T-helper 22 cell (primary cell): Measurements from ENCODE around the gene UPB1.

Experiments used
- DNase-seq: peaks from one replicate; pipeline ENCODE4 v3.0.0-alpha.2; 2020; ENCODE audit warnings: low read depth

UPB1 gene

DNA sequence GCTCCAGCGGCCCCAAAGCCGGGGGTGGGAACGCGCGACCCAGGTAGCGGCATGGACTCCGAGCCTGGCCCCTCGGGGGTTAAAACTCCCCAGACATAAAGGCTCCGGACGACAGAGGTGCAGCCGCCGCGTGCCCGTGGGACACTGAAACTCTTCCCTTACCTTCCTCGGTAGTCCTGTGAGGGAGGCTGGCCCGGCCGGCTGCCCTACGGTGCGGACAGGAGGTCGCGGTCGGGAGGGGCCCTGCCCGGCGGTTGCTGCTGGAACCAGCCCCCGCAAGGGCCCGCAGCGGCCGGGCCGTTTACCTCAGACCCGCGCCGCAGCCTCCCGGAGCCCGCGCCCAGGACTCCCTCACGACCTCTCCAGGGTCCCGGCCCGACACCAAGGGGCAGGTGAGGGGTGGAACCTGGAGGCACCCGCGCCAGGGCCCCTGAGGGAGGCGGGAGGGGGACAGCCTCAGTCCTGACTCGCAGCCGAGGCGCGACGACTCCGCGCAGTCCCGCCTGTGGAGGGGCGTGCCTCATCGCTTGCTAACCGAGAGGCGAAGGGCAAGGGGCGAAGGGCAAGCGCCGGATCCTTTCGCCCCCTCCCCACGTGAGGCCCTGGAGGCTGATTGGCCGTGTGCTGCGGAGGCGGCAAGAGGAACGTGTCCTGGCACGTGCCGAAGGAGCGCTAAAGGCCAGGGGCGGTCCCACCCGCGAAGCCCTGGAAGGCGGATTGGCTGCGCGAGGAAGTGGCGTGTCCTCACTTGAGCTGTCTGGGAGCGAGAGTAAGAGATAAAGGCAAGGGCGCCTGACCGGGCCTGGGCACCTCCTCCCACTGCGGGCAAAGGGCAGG lies at the start of gene UPB1:
Gene UPB1, plus strand, starts transcription at position 805 of the 837 bp plus-strand sequence. CDS start 72 bp downstream, outside the sequence.
- no peak for DNase-seq

- DNase-seq = no peak
Measured at GRCh38 chr22:24445481-24446259, 49.5 kb upstream of the UPB1 start.

DNA sequence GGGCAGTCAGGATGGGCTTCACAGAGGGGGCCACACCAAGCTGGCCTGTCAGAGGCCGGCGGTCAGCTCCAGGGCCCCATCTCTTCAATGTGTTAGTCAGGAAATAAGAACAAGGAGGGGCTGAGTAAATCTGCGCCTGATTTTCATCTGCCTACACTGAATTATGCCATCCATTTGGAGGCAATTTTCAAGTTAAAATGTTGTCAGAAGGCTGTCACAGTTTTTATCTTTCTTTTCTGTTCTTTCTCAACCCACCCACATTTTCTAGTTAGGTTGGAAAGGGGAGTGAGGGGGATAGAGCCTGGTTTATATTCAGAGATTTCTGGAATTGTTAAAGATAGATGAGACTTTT lies 48.9 kb upstream of the UPB1 start:
- DNase-seq = no peak

DNA sequence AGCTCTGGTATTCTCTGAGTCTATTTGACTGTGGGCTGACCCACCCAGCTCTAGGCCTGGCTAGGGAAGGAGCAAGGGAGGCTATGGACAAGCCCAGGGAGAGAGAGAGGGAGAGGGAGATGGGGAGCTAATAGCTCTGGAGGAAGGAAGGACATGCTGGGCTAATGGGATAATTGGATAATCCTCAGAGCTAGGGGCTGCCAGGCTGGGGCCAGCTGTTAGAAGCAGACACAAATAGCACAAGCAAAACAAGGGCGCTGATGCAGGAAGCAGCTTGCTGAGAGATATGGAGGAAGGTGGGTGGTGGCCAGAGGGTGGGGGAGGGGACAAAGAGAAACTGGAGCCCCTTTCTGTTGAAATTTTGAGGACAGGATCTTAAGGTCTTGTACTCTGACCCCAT lies 44.5 kb upstream of the UPB1 start:
- no peak for DNase-seq

GRCh38 chr22:24451162-24451561 lies 44.0 kb upstream of the UPB1 start:
- DNase-seq = no peak

GRCh38 chr22:24453853-24454252 lies 41.3 kb upstream of the UPB1 start:
- no peak for DNase-seq

DNA sequence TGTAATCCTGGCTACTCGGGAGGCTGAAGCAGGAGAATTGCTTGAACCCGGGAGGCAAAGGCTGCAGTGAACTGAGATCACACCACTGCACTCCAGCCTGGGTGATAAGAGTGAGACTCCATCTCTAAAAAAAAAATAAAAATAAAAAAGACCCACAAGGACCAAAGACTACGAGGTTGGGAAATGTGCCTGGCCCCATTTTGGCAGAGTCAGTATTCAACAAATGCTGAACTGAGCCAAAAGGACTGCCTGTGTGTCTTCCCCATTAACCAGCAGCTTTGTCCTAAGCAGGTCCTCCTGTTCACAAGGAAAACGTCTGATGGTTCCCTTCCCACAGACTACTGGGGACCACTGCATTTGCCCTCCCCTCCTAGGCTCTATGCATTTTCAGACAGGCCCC lies 40.1 kb upstream of the UPB1 start:
- DNase-seq = no peak

- DNase-seq = no peak
Measured at GRCh38 chr22:24455751-24456426, 39.2 kb upstream of the UPB1 start.

- DNase-seq = no peak
Measured at GRCh38 chr22:24457894-24458420, 37.2 kb upstream of the UPB1 start.

GRCh38 chr22:24459911-24460310 lies 35.2 kb upstream of the UPB1 start:
- DNase-seq = no peak

DNA sequence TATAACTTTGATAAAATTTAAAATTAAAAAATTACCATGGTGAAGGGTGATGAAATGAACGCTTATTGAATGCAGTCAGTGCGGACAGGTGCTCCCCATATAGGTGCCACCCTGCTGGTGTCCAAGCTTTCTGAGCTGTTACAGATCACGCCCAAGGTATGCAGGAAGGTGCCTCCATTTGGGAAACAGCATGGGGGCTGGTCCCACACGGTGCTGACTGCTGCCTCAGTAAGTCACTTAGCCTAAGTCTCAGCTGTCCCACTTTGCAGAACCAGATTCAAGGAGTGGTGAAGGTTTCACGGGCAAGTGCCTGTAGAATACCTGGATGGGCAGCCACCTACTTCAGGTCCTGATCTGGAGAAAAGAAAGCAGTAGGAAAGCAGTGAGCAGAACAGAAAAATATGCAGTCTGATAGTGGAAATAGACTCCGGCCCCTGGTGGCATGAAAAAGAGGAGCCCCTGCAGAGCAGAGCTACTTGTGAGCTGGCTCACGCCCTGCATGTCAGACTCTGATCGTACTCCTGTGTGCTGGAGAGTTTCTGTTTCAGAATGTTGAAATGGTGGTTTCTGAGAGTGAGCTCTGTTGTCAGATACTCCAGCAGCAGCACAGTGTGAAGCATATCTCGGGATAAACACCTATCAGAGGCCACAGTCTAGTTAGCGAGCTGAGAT lies 34.6 kb upstream of the UPB1 start:
- no peak for DNase-seq

- DNase-seq = no peak
Measured at GRCh38 chr22:24463071-24463760, 31.9 kb upstream of the UPB1 start.

DNA sequence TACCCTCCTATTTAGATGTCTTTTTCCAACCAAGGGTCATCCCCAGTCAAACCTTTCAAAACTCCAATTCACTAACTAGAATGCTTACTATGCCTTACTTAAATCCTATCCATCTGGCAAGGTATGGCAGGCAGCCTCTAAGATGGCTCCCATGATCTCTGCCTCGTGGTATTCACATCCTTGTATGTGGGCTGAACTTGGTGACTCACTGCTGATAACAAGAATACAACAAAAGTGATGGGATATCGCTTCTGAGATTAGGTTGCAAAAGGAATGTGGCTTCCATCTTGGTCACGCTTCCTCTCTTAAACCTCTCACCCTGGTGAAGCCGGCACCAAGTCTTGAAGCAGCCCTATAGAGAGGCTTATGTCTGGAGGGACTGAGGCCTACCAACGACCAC lies 29.6 kb upstream of the UPB1 start:
- no peak for DNase-seq

DNA sequence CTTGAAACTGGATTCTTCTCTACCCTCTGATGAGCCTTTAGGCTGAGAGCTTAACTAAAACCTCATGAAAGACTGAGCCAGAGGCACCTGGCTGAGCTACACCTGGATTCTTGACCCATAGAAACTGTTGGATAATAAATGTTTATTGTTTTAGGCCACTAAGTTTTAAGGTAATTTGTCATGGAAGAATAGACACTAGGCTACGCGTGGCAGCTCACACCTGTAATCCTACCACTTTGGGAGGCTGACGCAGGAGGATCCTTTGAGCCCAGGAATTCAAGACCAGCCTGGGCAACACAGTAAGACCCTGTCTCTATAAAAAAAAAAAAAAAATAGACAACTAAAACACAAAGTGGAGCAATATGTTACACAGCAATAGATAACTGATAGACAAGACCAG lies 29.2 kb upstream of the UPB1 start:
- no peak for DNase-seq

GRCh38 chr22:24466716-24467328 lies 28.3 kb upstream of the UPB1 start:
- DNase-seq = no peak

GRCh38 chr22:24467340-24467739 lies 27.8 kb upstream of the UPB1 start:
- no peak for DNase-seq

DNA sequence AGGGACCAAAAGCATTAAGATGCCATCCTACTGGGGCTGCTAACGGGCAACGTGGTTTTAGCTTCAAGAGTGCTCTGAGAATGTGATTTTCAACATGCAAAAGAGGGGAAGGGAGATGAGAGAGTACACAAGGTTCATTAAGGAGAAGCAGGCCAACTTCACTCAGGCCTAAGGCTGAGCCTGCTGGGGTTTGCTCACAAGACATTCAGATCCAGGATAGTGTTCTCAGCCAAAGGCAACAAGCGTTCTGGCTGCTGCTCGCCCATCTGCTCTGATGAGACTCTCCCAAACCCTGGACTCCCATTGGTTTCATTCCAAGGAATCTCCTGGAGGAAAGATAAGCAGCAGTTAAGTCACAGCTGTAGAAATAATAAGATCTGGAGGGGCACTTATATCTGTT lies 23.6 kb upstream of the UPB1 start:
- DNase-seq = no peak

- no peak for DNase-seq
Measured at GRCh38 chr22:24473284-24473683, 21.8 kb upstream of the UPB1 start.

DNA sequence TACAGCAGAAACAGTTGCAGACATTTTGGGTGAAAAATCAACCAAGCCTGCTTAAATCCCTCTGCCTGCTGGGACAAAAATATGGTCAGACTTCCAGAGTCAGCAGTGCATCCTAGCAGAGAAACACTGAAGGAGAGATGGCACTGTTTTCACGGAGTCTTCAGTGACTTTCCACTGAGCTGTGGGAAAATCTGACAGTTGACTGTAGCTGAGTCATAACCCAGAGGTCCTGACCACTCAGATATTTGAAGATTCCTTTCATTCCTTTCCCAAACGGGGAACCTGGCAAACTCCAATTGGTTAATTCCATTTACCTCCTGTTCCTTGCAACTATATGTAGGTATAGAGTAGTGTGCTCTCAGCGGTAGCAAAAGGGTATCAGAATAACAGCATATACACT lies 20.9 kb upstream of the UPB1 start:
- DNase-seq = no peak

DNA sequence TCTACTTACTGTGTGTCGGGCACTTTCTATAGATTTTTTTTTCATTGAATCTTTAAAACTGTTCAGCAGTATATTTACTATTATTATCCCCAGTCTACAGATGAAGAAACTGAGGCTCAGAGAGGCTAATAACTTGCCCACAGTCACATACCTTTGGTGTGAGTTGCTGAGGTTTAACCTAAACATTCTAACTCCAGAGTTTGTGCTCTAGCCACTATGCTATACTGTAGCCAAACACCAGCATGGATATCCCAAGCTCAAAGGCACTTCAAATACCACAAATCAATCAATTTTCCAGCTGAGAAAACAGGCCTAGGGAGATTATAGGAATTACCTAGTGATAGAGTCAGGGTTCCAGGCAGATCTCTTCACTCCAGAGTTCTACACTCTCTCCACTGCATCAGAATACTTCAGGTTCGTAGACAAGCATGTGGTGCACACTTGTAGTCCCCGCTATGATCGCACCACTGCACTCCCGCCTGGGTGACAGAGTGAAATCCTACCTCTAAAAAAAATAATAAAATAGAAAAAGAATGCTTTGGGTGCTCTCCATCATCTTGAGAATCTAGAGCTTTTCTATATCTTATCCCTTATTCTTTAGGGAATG lies 20.4 kb upstream of the UPB1 start:
- no peak for DNase-seq

DNA sequence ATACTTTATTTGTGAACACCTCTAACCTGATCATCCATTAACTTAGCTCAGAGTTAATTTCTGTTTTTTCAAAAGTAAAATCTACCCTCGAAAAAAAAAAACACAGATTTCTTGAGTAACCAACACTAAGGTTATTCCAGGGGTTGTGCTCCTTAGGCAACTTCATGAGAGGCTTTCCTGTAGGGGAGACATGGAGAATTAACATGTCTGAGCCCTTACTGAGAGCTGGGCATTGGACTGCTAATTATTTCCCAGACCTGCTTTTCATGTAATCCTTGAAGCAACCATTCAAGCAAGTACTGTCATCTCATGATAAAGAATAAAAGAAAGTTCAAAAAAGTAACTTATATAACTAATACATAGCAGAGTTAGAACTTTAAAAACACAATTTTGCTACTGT lies 13.5 kb upstream of the UPB1 start:
- DNase-seq = no peak
